Hematopoietic multipotent progenitor cell treated with erythropoietin and hydrocortisone succinate and interleukin-3 and kit ligand, for 17 days (in vitro differentiated cells): Measurements from ENCODE around the gene PXMP2.

Source experiments
- DNase-seq: peaks from one replicate; pipeline ENCODE4 v3.0.0-alpha.2; 2015; ENCODE audit warnings: low spot score

The PXMP2 gene

GRCh38 chr12:132687211-132688164, at the start of gene PXMP2, which contains the start of gene POLE:
PXMP2 (plus strand) TSS chr12:132687587; CDS start chr12:132687671, 84 bp downstream.
POLE (minus strand) TSS chr12:132687342; CDS start chr12:132687315, 27 bp downstream.
- peak; percentile 70 for DNase-seq

- DNase-seq: no peak
Observed at GRCh38 chr12:132637811-132638210, 49.6 kb upstream of the PXMP2 start.

GRCh38 chr12:132638541-132639408, 48.6 kb upstream of the PXMP2 start:
- DNase-seq: no peak

GRCh38 chr12:132639956-132640520, 47.3 kb upstream of the PXMP2 start:
- DNase-seq: no peak

GRCh38 chr12:132640936-132641335, 46.5 kb upstream of the PXMP2 start:
- DNase-seq: no peak

- DNase-seq: no peak
Observed at GRCh38 chr12:132641811-132642650, 45.4 kb upstream of the PXMP2 start.

- DNase-seq: no peak
Observed at GRCh38 chr12:132642846-132643835, 44.2 kb upstream of the PXMP2 start.

GRCh38 chr12:132646850-132647249, 40.5 kb upstream of the PXMP2 start:
- no peak for DNase-seq

GRCh38 chr12:132647858-132648257, 39.5 kb upstream of the PXMP2 start:
- DNase-seq: no peak

GRCh38 chr12:132648616-132649225, 38.7 kb upstream of the PXMP2 start:
- DNase-seq: no peak

- DNase-seq: no peak
Observed at GRCh38 chr12:132649226-132649945, 38.0 kb upstream of the PXMP2 start.

GRCh38 chr12:132651444-132652100, 35.8 kb upstream of the PXMP2 start:
- no peak for DNase-seq

GRCh38 chr12:132653567-132654290, 33.7 kb upstream of the PXMP2 start:
- DNase-seq: no peak

GRCh38 chr12:132657004-132657727, 30.2 kb upstream of the PXMP2 start:
- DNase-seq: no peak

- no peak for DNase-seq
Observed at GRCh38 chr12:132658149-132658894, 29.1 kb upstream of the PXMP2 start.

GRCh38 chr12:132659146-132659545, 28.2 kb upstream of the PXMP2 start:
- no peak for DNase-seq
